Activated T-helper 2 cell treated with anti-CD3 and anti-CD28 coated beads, Interferon-gamma antibody, Interleukin-2, Interleukin-4, amounts not matched to agents 10 μg/mL and 5 μg/mL and 100 μg/mL, durations not matched to agents 14 hours and 24 hours and 36 hours (primary cell): ENCODE data around the gene DPYSL5. TPM values are rescaled to one million over a fixed set of nuclear protein-coding genes. Genes with fewer than 3 reads are reported as not detected.

Experiments used
- DNase-seq: peaks from one replicate; pipeline ENCODE4 v3.0.0; 2021; ENCODE audit warnings: low spot score
- H3K27ac Mint-ChIP-seq: one replicate; pipeline ENCODE4 v1.8.0; 2021; ENCODE audit warnings: mixed read lengths
- H3K27me3 Mint-ChIP-seq: one replicate; pipeline ENCODE4 v1.8.0; 2021; ENCODE audit warnings: low read depth, mixed read lengths
- H3K36me3 Mint-ChIP-seq: one replicate; pipeline ENCODE4 v1.8.0; 2021; ENCODE audit warnings: low read depth, mixed read lengths
- H3K4me1 Mint-ChIP-seq: one replicate; pipeline ENCODE4 v1.8.0; 2021; ENCODE audit warnings: low read depth, mixed read lengths
- H3K4me3 Mint-ChIP-seq: one replicate; pipeline ENCODE4 v1.8.0; 2021; ENCODE audit warnings: low read depth, mild to moderate bottlenecking, moderate library complexity, mixed read lengths
- H3K9me3 Mint-ChIP-seq: one replicate; pipeline ENCODE4 v1.8.0; 2021; ENCODE audit warnings: mixed read lengths
- intact Hi-C: fragments of 100-400 bp; cut with micrococcal nuclease; formaldehyde crosslinking; loops from one replicate; pipeline ENCODE4 v1.15.1; 2023
- total RNA-seq: library from RNA; stranded (reverse); gene quantifications from 2 replicates; pipeline ENCODE4 v1.2.3, GENCODE V29; 2022

DPYSL5 gene
- total RNA-seq, 1 donor from 2014 or later = not detected

DNA sequence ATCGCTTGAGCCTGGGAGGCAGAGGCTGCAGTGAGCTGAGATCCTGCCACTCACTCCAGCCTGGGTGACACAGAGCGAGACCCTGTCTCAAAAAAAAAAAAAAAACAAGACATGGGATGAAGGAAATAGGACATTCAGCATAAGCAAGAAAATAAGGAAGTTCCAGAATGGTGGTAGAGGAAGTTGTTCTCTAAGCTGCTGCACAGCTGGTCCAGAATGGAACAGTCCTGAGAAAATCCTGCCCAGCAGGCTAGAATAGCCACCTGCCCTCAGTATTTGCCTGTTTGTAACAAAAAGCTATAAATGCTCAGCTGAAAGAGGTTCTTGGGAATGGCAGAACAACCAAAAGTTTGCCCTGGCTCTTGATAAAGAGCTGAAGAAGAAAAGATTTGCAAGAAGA, 111.4 kb downstream of the DPYSL5 start:
- no peaks in the 10 kb centered on the region for H3K36me3 Mint-ChIP-seq
- no peak overlapping the region for H3K4me3 Mint-ChIP-seq
- H3K4me1 Mint-ChIP-seq = no peaks in the 10 kb centered on the region
- H3K9me3 Mint-ChIP-seq = no peaks in the 10 kb centered on the region
- intact Hi-C loops = no loop called here
- DNase-seq = no peak
- H3K27me3 Mint-ChIP-seq = peaks cover 29% of the 10 kb centered on the region
- H3K27ac Mint-ChIP-seq = no peak overlapping the region

DNA sequence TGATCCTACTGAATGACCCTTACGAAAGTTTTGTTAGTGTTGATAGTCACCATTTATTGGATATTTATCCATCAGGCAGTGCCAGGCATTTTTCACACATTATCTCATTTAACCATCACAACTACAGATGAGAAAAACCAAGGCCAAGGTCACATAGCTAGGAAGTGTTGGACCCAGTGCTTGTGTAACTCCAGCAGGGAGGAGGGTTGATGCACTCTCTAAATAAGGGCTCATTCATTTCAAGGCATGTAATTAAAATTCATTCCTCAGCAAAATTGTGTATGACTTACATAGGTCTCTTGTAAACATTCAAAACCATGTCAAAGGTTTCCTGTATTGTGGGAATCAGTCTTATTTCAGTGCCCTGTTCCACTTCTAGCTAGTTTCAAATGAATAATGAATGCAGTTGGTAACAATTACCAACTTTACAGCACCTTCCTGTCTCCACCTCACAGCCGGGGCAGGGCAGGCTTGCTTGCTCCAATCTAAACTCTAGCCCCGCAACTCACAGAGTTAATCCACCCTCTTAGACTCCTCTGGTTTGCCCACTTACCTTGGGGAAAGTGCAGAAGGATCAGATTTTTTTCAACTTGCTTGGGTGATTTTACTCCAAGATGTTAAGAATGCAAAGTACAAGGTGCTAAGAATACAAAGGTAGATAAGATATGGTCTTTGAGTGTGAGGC, 116.7 kb downstream of the DPYSL5 start:
- H3K9me3 Mint-ChIP-seq = no peaks in the 10 kb centered on the region
- no peak for DNase-seq
- H3K27me3 Mint-ChIP-seq = peaks cover 29% of the 10 kb centered on the region
- peaks cover 8% of the 10 kb centered on the region for H3K4me1 Mint-ChIP-seq
- no peak overlapping the region for H3K27ac Mint-ChIP-seq
- no peaks in the 10 kb centered on the region for H3K36me3 Mint-ChIP-seq
- H3K4me3 Mint-ChIP-seq = no peak overlapping the region
- intact Hi-C loops = loop anchor here (5.0 to 10.0 kb wide), 2 partner anchors 120 to 318 kb away; partner anchors contain the start of genes KHK and TRIM54

DNA sequence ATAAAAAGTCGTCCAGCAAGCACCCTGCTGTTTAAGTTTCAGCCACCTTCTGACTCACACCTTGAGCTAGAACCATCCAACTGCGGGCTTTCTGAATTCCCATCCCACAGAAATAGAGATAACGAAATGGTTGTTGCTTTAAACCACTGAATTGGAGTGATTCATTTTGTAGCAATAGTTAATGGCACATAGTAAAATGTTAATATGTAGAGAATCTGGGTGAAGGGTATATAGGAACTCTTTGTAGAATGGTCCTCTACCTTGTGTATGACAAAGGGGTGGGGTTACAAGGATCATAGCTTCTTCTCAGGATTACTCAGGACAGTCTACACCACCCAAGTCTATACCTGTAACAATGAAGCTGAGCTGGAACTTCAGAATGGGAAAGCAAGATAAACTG, 120.1 kb downstream of the DPYSL5 start:
- no peak overlapping the region for H3K4me3 Mint-ChIP-seq

DNA sequence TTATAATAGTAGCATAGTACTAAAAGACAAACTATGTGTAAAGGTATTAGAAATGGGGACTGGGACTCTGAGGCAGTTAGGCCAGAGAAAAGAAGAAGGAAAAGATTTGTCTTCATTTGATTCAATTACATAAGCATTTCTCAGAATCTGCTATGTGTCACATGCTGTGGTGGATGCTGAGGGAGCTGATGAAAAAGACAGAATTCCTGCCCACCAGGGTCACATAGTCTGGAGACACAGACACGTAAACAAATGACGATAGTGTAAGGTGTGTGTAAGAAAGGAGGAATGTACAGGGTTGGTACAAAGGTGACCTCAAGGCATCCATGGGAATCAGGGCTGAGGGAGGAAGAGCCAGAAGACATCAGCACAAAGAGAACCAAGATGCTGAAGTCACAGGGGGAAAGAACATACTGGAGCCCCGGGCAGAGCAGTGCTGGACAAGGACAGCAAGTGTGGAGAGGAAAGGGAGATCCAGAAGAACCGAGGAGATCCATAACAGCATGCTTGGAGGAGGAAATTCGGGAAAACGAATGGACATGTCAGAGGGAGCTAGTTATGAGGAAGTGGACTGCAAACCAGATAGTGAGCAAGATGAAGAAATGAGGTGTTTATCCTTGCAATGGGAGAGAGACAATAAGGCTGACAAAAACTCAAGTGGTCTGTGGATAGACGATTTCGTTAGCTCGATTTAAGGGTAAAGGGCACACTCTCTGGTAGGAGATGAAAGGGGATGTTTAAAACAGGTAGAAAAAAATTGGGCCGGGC, 121.3 kb downstream of the DPYSL5 start:
- no peak overlapping the region for H3K27ac Mint-ChIP-seq
- H3K27me3 Mint-ChIP-seq = peaks cover 50% of the 10 kb centered on the region
- H3K9me3 Mint-ChIP-seq = no peaks in the 10 kb centered on the region
- peaks cover 15% of the 10 kb centered on the region for H3K4me1 Mint-ChIP-seq
- no peaks in the 10 kb centered on the region for H3K36me3 Mint-ChIP-seq
- intact Hi-C loops = loop anchor here (10.0 kb wide), 1 partner anchor 116 kb away; the partner anchor contains the start of gene KHK
- peak overlapping the region; percentile 60 for H3K4me3 Mint-ChIP-seq
- DNase-seq = no peak

More for the DNA sequence above, 120.1 kb downstream of the DPYSL5 start:
- no peaks in the 10 kb centered on the region for H3K9me3 Mint-ChIP-seq
- no peak overlapping the region for H3K27ac Mint-ChIP-seq
- intact Hi-C loops = loop anchor here (10.0 kb wide), 1 partner anchor 117 kb away; the partner anchor contains the start of gene KHK
- H3K36me3 Mint-ChIP-seq = no peaks in the 10 kb centered on the region
- peaks cover 15% of the 10 kb centered on the region for H3K4me1 Mint-ChIP-seq
- no peak for DNase-seq
- peaks cover 42% of the 10 kb centered on the region for H3K27me3 Mint-ChIP-seq

DNA sequence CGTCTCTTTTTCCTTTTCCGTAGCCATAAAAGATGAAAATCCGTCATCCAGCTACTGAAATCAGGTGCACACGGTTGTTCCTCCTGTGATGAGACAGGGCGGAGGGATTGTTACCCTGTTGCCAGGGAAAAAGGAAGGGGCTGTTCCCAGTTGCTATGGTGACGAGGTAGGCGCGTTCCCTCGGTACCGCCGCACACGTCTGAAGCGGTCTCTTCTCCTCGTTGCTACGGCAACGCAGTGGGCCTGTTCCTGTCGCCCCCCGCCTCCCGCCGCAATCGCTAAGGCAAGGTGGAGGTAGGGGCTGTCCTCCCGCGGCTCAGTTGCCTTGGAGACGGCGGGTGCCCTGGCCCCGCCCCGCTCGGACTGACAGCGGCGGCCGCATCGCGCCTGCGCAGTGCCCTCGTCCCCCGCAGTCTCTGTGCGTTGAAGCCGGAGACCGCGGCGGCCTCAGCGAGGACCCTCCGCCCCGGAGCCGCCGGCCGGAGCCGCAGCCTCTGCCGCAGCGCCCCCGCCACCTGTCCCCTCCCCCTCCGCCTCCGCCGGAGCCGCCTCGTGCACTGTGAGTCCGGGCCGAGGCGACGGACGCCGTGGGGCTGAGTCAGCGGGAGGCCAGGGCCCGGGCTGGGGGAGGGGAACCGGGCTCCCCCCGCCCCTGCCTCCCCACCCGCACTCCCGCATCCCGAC, 122.5 kb downstream of the DPYSL5 start, which contains the start of gene MAPRE3:
MAPRE3 (plus strand) TSS at position 394 of the 684 bp plus-strand sequence. CDS start 51,582 bp downstream, outside the sequence.
- intact Hi-C loops = no loop called here
- Mint-ChIP-seq H3K36me3 (no peaks in the 10 kb centered on the region), H3K27ac (no peak within 1 kb of the TSS), H3K27me3 (peaks cover 59% of the 10 kb centered on the region), H3K4me1 (peaks cover 15% of the 10 kb centered on the region), H3K4me3 (peak within 1 kb of the TSS; percentile 79), H3K9me3 (no peaks in the 10 kb centered on the region)
- DNase-seq = peak; percentile 77

DNA sequence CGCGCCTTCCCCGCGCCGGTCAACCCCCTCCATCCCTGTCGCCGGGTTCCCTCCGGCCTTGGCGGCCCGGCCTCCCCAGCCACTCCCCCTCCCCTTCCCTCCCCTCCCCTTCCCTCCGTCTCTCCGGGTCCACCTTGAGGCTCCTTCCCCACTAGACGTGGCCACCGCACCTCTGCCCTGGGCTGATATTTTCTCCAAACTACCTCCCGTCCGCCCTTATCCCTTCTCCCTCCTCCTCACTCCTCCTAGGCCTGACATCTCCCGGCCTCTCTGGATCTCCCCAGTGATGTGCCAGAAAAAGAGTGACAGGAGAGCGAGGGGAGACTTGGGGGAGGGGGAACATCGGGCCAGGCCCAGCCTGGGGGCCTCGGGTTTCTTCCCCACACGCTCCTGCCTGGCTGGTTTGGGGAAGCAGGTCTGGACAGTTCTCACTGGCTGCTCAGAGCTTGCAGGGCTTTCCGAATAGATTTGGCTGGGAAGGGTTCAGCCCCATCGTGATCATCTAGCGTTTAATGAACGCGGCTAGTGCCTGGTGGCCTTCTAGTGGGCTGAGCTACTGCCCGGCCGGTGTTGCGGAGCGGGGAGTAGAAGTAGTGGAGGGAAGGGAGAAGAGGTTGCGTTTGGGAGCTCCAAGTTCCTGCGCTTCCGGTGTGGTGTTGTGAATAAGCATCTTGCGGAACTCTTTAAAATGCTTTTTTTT, 123.1 kb downstream of the DPYSL5 start:
- Mint-ChIP-seq H3K27me3 (peaks cover 59% of the 10 kb centered on the region), H3K9me3 (no peaks in the 10 kb centered on the region), H3K4me3 (peak overlapping the region; percentile 79), H3K4me1 (peaks cover 15% of the 10 kb centered on the region), H3K27ac (no peak overlapping the region), H3K36me3 (no peaks in the 10 kb centered on the region)
- no peak for DNase-seq
- intact Hi-C loops = no loop called here

DNA sequence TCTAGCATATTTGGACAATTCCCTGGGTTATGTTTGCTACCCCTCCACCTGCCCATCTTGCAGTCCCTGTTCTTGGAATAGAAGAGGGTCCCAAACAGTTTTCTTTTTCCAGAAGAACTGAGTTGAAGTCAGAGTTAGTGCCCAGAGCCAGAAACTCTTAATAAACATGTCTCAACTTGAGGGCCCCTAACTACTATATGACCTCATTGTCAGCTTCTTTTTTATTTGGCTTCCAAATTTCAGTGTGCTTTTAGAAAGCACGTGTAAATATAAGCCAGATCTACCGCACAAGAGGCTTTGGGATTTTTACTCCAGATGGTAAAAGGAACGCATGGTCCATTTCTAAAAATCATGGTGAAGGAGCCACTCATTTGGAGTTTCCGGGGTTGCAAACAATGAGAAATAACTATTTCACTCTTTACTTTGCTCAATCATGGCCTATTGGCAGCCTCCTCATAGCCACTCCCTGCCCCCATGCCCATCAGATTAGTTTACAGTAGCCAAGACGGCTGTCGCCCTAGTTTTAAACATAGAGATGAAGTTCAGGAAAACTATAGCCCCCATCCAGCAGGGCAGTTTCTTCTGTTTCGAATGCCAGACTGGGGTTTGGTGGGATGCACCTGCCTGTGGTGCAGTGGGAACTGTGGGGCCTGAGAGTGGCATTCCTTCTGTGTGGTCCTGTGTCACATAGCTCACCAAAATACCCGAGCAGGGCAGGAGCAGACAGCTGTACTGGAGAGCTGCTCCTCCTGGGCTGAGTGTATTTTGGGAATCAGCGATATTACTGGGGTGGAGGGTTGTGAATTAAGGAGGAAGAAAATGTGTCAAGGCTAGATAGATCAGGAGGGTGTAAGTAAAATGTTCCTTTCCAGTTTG, 124.2 kb downstream of the DPYSL5 start:
- peaks cover 58% of the 10 kb centered on the region for H3K27me3 Mint-ChIP-seq
- intact Hi-C loops = no loop called here
- H3K9me3 Mint-ChIP-seq = no peaks in the 10 kb centered on the region
- H3K27ac Mint-ChIP-seq = no peak overlapping the region
- peak overlapping the region; percentile 79 for H3K4me3 Mint-ChIP-seq
- no peak for DNase-seq
- H3K4me1 Mint-ChIP-seq = peaks cover 15% of the 10 kb centered on the region
- H3K36me3 Mint-ChIP-seq = no peaks in the 10 kb centered on the region

DNA sequence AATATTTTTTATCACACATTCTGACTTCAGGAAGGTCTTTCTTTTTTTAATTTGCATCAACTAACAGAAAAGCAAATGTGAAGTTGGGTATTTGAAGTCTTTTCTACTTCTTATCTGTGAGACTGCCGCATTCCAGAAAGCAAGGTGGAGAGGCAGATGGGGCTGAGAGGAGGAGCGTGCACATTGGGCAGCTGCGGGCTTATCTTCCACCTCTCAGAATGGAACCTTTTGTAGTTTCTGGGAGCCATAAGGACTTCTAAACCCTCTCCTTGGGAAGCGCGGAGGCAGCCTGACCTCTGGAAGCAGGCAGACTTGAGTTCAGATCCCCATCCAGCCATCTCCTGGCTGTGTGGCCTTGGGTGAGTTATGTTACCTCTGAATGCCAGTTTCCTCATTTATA, 126.4 kb downstream of the DPYSL5 start:
- Mint-ChIP-seq H3K4me3 (no peak overlapping the region), H3K4me1 (peaks cover 9% of the 10 kb centered on the region), H3K27ac (no peak overlapping the region), H3K36me3 (no peaks in the 10 kb centered on the region), H3K9me3 (no peaks in the 10 kb centered on the region), H3K27me3 (peaks cover 54% of the 10 kb centered on the region)
- intact Hi-C loops = no loop called here
- no peak for DNase-seq

DNA sequence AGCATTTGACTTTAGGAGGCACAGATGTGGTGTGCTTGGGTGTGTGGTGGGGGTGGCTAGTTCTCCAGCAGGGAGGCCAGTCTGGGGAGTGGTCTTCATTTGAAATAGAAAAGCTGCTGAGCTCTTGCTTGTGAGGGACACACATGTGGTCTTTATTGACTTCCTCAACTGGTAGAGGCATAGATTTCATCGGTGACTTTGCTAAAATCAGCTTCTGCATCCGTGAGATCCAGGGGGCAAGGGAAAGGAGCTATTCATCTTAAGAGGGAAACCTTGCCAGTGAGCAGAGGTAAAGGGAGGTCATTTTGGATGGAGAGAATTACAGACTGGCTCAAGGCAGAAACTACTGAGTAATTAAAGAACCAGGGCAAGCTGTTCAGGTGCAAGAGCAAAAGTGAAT, 127.2 kb downstream of the DPYSL5 start:
- Mint-ChIP-seq H3K36me3 (no peaks in the 10 kb centered on the region), H3K4me1 (peaks cover 6% of the 10 kb centered on the region), H3K4me3 (no peak overlapping the region)

DNA sequence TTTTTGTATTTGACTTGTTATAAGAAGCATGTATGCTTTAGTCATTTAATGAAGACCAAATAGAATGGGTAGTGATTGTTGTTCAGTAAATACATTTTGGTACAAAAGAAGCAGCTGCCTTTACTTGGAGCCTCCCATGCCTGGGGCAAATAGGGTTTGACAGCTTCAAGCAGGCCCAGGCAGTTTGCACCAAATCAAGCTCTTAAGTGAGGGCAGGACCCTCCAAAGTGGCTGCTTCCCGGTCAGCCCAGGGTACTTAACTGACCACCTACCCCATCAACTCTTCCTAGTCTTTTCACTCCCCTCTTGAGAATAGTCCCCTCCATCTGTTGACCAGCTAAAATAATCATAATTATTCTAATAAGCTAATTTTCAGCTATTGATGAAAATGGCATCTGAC, 127.7 kb downstream of the DPYSL5 start:
- no peaks in the 10 kb centered on the region for H3K9me3 Mint-ChIP-seq

More for the DNA sequence above, 127.2 kb downstream of the DPYSL5 start:
- intact Hi-C loops = no loop called here
- DNase-seq = no peak
- Mint-ChIP-seq H3K27me3 (peaks cover 58% of the 10 kb centered on the region), H3K27ac (no peak overlapping the region), H3K9me3 (no peaks in the 10 kb centered on the region)

DNA sequence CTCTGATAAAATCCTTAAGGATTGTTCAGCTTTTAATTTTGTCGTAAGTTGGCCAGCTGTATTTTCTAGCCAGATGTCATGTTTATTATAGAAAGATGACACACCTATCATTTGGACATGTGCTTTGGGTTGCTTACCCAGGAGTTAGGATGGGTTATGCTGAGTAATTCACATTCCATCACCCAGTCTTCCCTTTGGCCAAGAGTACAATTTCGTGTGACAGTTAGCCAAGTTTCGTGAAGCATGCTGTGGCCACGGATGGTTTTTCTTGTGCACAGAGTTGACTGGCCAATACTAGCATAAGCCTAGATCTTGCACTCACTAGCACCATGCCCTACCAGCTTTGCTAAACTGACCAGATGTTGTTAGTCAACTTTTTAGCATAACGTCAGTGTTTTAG, 128.3 kb downstream of the DPYSL5 start:
- H3K9me3 Mint-ChIP-seq = no peaks in the 10 kb centered on the region
- H3K4me3 Mint-ChIP-seq = no peak overlapping the region
- peaks cover 4% of the 10 kb centered on the region for H3K4me1 Mint-ChIP-seq
- no peak overlapping the region for H3K27ac Mint-ChIP-seq
- no peak for DNase-seq
- intact Hi-C loops = no loop called here
- no peaks in the 10 kb centered on the region for H3K36me3 Mint-ChIP-seq
- H3K27me3 Mint-ChIP-seq = peaks cover 56% of the 10 kb centered on the region

More for the DNA sequence above, 127.7 kb downstream of the DPYSL5 start:
- peaks cover 58% of the 10 kb centered on the region for H3K27me3 Mint-ChIP-seq
- intact Hi-C loops = no loop called here
- no peak overlapping the region for H3K27ac Mint-ChIP-seq
- no peak overlapping the region for H3K4me3 Mint-ChIP-seq
- no peaks in the 10 kb centered on the region for H3K36me3 Mint-ChIP-seq
- peaks cover 5% of the 10 kb centered on the region for H3K4me1 Mint-ChIP-seq
- no peak for DNase-seq
